ENCODE data around the gene KIF1A. TPM values are rescaled to one million over a fixed set of nuclear protein-coding genes. Genes with fewer than 3 reads are reported as not detected.

KIF1A gene
- total RNA-seq, 3 donors from 2014 or later, result 1.5 to 17.2 (median 1.9) TPM

- Histone ChIP-seq H3K9me3 (no peaks in the 10 kb centered on the region), H3K4me1 (ENCODE audit: low read depth) (no peaks in the 10 kb centered on the region), H3K4me3 (no peak overlapping the region), H3K36me3 (ENCODE audit: low read depth) (no peaks in the 10 kb centered on the region)
- intact Hi-C loops (cut with DNase I, micrococcal nuclease), result no loop called here
- ATAC-seq (no peak), DNase-seq (no peak)
- TF ChIP-seq CTCF (IDR thresholded peaks at IDR 0.05), result no peak
Measured at GRCh38 chr2:240670950-240671349, 149.1 kb downstream of the KIF1A start.

- H3K4me1 ChIP-seq (ENCODE audit: low read depth), result no peaks in the 10 kb centered on the region
- no peak overlapping the region for H3K4me3 ChIP-seq
- no peak for DNase-seq
- H3K9me3 ChIP-seq, result no peaks in the 10 kb centered on the region
- no peak for TF ChIP-seq CTCF (IDR thresholded peaks at IDR 0.05)
- no peaks in the 10 kb centered on the region for H3K36me3 ChIP-seq (ENCODE audit: low read depth)
- intact Hi-C loops (cut with DNase I, micrococcal nuclease), result no loop called here
- ATAC-seq, result no peak
Measured at GRCh38 chr2:240670402-240670801, 149.6 kb downstream of the KIF1A start.

GRCh38 chr2:240664622-240665021 lies 155.4 kb downstream of the KIF1A start:
- Histone ChIP-seq H3K4me3 (no peak overlapping the region), H3K4me1 (ENCODE audit: low read depth) (no peaks in the 10 kb centered on the region), H3K9me3 (peaks cover 6% of the 10 kb centered on the region), H3K36me3 (ENCODE audit: low read depth) (no peaks in the 10 kb centered on the region)
- no peak for DNase-seq
- TF ChIP-seq CTCF (IDR thresholded peaks at IDR 0.05), result no peak
- intact Hi-C loops (cut with DNase I, micrococcal nuclease), result no loop called here
- no peak for ATAC-seq

Other genes with a start within 250 kb of the KIF1A start
- gene CAPN10, start 233.5 kb downstream of the KIF1A start, total RNA-seq, result 10 to 100 TPM; 34.0 to 55.5 (median 40.4) TPM
- gene GPR35, start 194.7 kb downstream of the KIF1A start, total RNA-seq, result 100 to 1,000 TPM in 1 of 3 donors, 10 to 100 TPM in 2; 47.1 to 132 (median 76.8) TPM
- 1 to 10 TPM in 2 of 3 donors, under 1 TPM in 1; 0.16 to 10.0 (median 3.9) TPM for gene AQP12B, start 137.3 kb downstream of the KIF1A start, total RNA-seq
- 10 to 100 TPM in 1 of 3 donors, 1 to 10 TPM in 1, not detected in 1; 9.7 to 18.9 TPM for gene AQP12A, start 128.4 kb downstream of the KIF1A start, total RNA-seq
- gene AGXT, start 48.6 kb upstream of the KIF1A start, total RNA-seq, result 1 to 10 TPM in 2 of 3 donors, under 1 TPM in 1; 0.22 to 4.1 (median 1.0) TPM
- gene MAB21L4, start 75.9 kb upstream of the KIF1A start, total RNA-seq, result 10 to 100 TPM in 1 of 3 donors, 1 to 10 TPM in 2; 3.3 to 13.2 (median 8.1) TPM
- gene CROCC2, start 86.1 kb upstream of the KIF1A start, total RNA-seq, result under 1 TPM in 2 of 3 donors, not detected in 1; 0.07 to 0.19 TPM
- 10 to 100 TPM in 2 of 3 donors, 1 to 10 TPM in 1; 7.0 to 16.3 (median 14.1) TPM for gene SNED1, start 178.4 kb upstream of the KIF1A start, total RNA-seq